ENCODE measurements around the gene AIP.

GRCh38 chr11:67499808-67500483 lies 17.1 kb downstream of the AIP start:
- TF ChIP-seq POLR2A (IDR thresholded peaks at IDR 0.05; ENCODE audit: low read depth, low read length) (no peak), POLR2AphosphoS5 (IDR thresholded peaks at IDR 0.05; ENCODE audit: low read depth, low read length) (no peak), PAX5 (IDR thresholded peaks at IDR 0.05; ENCODE audit: insufficient read depth, low read length, severe bottlenecking) (no peak)
